ENCODE data around the gene KLF3.

Gene KLF3

DNA sequence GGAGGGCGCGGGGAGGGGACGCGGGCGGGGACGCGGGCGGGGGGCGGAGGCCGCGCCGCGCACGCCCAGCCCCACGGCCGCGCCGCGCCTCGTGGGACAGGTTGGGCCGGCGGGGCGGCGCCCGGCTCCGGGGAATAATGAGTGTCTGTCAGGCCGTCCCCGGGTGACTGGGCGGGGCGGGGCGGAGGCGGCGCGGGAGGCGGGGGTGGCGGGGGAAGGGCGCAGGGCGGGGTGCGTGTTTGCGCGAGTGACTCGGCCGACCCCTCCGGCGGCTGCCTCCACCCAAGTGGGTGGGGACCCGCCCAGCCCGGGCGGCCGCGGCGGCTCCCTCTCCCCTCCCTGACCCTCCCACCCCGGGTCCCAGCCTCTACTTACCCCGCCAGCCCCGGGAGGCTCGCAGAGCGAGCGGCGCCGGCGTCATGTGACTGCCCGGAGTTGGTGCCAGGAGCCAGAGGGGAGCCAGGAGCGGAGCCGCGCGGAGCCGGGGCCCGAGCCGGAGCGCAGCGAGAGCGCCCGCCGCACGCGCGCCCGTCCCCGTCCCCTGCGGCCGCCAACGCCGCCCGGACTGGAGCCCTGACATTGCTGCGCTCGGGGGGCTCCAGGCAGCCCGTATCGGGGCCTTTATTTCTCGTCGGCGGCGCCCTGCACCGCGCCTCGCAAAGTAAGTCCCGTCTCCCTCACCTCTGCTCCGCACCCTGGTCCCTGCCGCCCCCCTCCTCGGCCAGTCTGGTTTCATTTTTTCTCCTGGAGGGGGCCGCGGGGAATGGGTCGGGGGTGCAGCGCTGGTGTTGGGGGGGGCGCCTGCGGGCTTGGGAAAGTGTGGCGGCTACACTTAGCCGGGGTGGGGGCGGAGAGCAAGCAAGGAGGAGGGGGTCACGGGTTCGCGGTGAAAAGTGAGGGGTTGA lies at the start of gene KLF3:
TSS of gene KLF3 (plus strand) at position 399 of the 905 bp plus-strand sequence. CDS start 16,427 bp downstream, outside the sequence.
- Histone ChIP-seq H3K36me3 (replicated peaks; ENCODE audit: insufficient read depth, low read length) (no peaks in the 10 kb centered on the region), H3K9me3 (replicated peaks; ENCODE audit: insufficient read depth, low read length) (no peaks in the 10 kb centered on the region), H3K9ac (ENCODE audit: low read length) (peak within 1 kb of the TSS; percentile 98), H3K27ac (ENCODE audit: low read length) (peak within 1 kb of the TSS; percentile 91), H3K4me1 (ENCODE audit: low read length) (peaks cover 15% of the 10 kb centered on the region), H3K4me2 (ENCODE audit: low read depth, low read length) (peak within 1 kb of the TSS; percentile 83), H3F3A (ENCODE audit: insufficient read depth, low read length) (peaks cover 20% of the 10 kb centered on the region), H3K4me3 (ENCODE audit: low read length) (peak within 1 kb of the TSS; percentile 88), H2AFZ (ENCODE audit: low read length) (peak within 1 kb of the TSS; percentile 62; the same call in 1 of the 2 replicates), H3K79me2 (ENCODE audit: low read length) (peaks cover 55% of the 10 kb centered on the region), H3K27me3 (replicated peaks; ENCODE audit: insufficient read depth, low read length) (no peaks in the 10 kb centered on the region), H3K9me2 (replicated peaks; ENCODE audit: insufficient read depth, low read length) (no peaks in the 10 kb centered on the region), H4K20me1 (ENCODE audit: insufficient read depth, low read length) (no peaks in the 10 kb centered on the region)
- TF ChIP-seq EZH2phosphoT487 (IDR thresholded peaks at IDR 0.05; ENCODE audit: low read length) (no peak), EZH2 (optimal IDR thresholded peaks at IDR 0.05; ENCODE audit: low read depth, low read length) (no peak)
- TF ChIP-seq, protein P1, sequence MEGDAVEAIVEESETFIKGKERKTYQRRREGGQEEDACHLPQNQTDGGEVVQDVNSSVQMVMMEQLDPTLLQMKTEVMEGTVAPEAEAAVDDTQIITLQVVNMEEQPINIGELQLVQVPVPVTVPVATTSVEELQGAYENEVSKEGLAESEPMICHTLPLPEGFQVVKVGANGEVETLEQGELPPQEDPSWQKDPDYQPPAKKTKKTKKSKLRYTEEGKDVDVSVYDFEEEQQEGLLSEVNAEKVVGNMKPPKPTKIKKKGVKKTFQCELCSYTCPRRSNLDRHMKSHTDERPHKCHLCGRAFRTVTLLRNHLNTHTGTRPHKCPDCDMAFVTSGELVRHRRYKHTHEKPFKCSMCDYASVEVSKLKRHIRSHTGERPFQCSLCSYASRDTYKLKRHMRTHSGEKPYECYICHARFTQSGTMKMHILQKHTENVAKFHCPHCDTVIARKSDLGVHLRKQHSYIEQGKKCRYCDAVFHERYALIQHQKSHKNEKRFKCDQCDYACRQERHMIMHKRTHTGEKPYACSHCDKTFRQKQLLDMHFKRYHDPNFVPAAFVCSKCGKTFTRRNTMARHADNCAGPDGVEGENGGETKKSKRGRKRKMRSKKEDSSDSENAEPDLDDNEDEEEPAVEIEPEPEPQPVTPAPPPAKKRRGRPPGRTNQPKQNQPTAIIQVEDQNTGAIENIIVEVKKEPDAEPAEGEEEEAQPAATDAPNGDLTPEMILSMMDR (IDR thresholded peaks at IDR 0.05; ENCODE audit: low read length), result no peak
- peak; percentile 91 for DNase-seq

GRCh38 chr4:38614231-38614630 lies 49.8 kb upstream of the KLF3 start:
- Histone ChIP-seq H3K4me2 (ENCODE audit: low read depth, low read length) (no peak overlapping the region), H3K4me3 (ENCODE audit: low read length) (no peak overlapping the region), H3K79me2 (ENCODE audit: low read length) (no peaks in the 10 kb centered on the region), H3K4me1 (ENCODE audit: low read length) (no peaks in the 10 kb centered on the region), H2AFZ (ENCODE audit: low read length) (no peak overlapping the region), H3K9me3 (replicated peaks; ENCODE audit: insufficient read depth, low read length) (no peaks in the 10 kb centered on the region), H4K20me1 (ENCODE audit: insufficient read depth, low read length) (no peaks in the 10 kb centered on the region), H3K36me3 (replicated peaks; ENCODE audit: insufficient read depth, low read length) (no peaks in the 10 kb centered on the region), H3K27ac (ENCODE audit: low read length) (no peak overlapping the region), H3K27me3 (replicated peaks; ENCODE audit: insufficient read depth, low read length) (no peaks in the 10 kb centered on the region), H3K9ac (ENCODE audit: low read length) (no peak overlapping the region), H3K9me2 (replicated peaks; ENCODE audit: insufficient read depth, low read length) (no peaks in the 10 kb centered on the region), H3F3A (ENCODE audit: insufficient read depth, low read length) (no peaks in the 10 kb centered on the region)
- TF ChIP-seq EZH2 (optimal IDR thresholded peaks at IDR 0.05; ENCODE audit: low read depth, low read length), result no peak
- TF ChIP-seq, protein P1 (IDR thresholded peaks at IDR 0.05; ENCODE audit: low read length), result no peak
- no peak for TF ChIP-seq EZH2phosphoT487 (IDR thresholded peaks at IDR 0.05; ENCODE audit: low read length)
- no peak for DNase-seq

DNA sequence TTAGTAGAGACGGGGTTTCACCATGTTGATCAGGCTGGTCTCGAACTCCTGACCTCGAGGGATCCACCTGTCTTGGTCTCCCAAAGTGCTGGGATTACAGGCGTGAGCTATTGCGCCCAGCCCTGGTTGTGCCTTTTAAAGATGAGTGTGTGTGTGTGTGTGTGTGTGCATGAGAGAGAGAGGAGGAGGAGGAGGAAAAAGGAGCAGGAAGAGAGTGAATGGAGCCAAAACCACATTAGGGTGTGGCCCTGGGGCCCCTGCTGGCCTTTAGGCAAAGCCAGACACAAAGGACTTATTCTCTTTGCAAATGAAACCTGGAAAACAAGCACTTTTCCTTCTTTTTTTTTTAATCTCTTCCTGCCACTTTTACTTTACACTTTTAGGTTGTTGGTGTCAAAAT lies 48.2 kb upstream of the KLF3 start:
- Histone ChIP-seq H3K9ac (ENCODE audit: low read length) (no peak overlapping the region), H3K79me2 (ENCODE audit: low read length) (no peaks in the 10 kb centered on the region), H3K4me2 (ENCODE audit: low read depth, low read length) (no peak overlapping the region), H3K9me2 (replicated peaks; ENCODE audit: insufficient read depth, low read length) (no peaks in the 10 kb centered on the region), H3K27ac (ENCODE audit: low read length) (no peak overlapping the region), H3K4me1 (ENCODE audit: low read length) (no peaks in the 10 kb centered on the region), H3K27me3 (replicated peaks; ENCODE audit: insufficient read depth, low read length) (no peaks in the 10 kb centered on the region), H3K4me3 (ENCODE audit: low read length) (no peak overlapping the region), H4K20me1 (ENCODE audit: insufficient read depth, low read length) (no peaks in the 10 kb centered on the region), H3K9me3 (replicated peaks; ENCODE audit: insufficient read depth, low read length) (no peaks in the 10 kb centered on the region), H3K36me3 (replicated peaks; ENCODE audit: insufficient read depth, low read length) (no peaks in the 10 kb centered on the region), H2AFZ (ENCODE audit: low read length) (no peak overlapping the region), H3F3A (ENCODE audit: insufficient read depth, low read length) (no peaks in the 10 kb centered on the region)
- no peak for DNase-seq
- TF ChIP-seq, protein P1 (IDR thresholded peaks at IDR 0.05; ENCODE audit: low read length), result no peak
- TF ChIP-seq EZH2 (optimal IDR thresholded peaks at IDR 0.05; ENCODE audit: low read depth, low read length) (no peak), EZH2phosphoT487 (IDR thresholded peaks at IDR 0.05; ENCODE audit: low read length) (no peak)
